Measurements from ENCODE around the gene GLT8D2. TPM values are rescaled to one million over a fixed set of nuclear protein-coding genes. Genes with fewer than 3 reads are reported as not detected.

GLT8D2 gene
- polyA plus RNA-seq, 1 of the 3 experiments (the other 2 are of a cell fraction), result 50.0 TPM

- Histone ChIP-seq H3K79me2 (ENCODE audit: insufficient read depth) (peaks cover 78% of the 10 kb centered on the region), H3K9me3 (no peaks in the 10 kb centered on the region), H2AFZ (ENCODE audit: low read depth) (peak within 1 kb of the TSS; percentile 71), H3K4me1 (ENCODE audit: control insufficient read depth in 1 of 2, insufficient read depth in 2 of 2, low read depth in 1 of 2, low read length in 1 of 2) (peaks cover 6 to 22% of the 10 kb centered on the region in 2 experiments), H3K4me3 (ENCODE audit: low read depth in 2 of 2, low read length in 1 of 2) (peak within 1 kb of the TSS; percentile 67 to 97), H3K27me3 (ENCODE audit: insufficient read depth) (no peaks in the 10 kb centered on the region), H3K9me2 (no peaks in the 10 kb centered on the region), H3K4me2 (peak within 1 kb of the TSS; percentile 91), H3K36me3 (replicated peaks in 1 of 2; ENCODE audit: control insufficient read depth in 1 of 2, insufficient read depth in 2 of 2, low read length in 1 of 2) (peaks cover 0 to 16% of the 10 kb centered on the region in 2 experiments), H3K27ac (ENCODE audit: low read depth in 2 of 2, low read length in 1 of 2) (peak within 1 kb of the TSS; percentile 91 to 92), H4K20me1 (ENCODE audit: insufficient read depth) (peaks cover 13% of the 10 kb centered on the region), H3F3A (replicated peaks; ENCODE audit: insufficient read depth) (peaks cover 18% of the 10 kb centered on the region), H3K9ac (peak within 1 kb of the TSS; percentile 96)
- WGBS (ENCODE audit: low lambda C conversion rate), result 4% methylated on average over 36 of the region's 64 CpGs
- DNase-seq, result peak; percentile 94
- ChIA-PET CTCF (interaction anchor here (0.8 to 2.1 kb wide), 5 partner anchors 9 to 143 kb away, joined by 3 to 17 read pairs (median 3); a partner anchor contains a TSS), POLR2A (interaction anchor here (0.7 to 2.5 kb wide), 25 partner anchors 8 to 1270 kb away, joined by 3 to 77 read pairs (median 5); partner anchors contain the start of genes APPL2, GLT8D2, HCFC2 and HSP90B1)
- TF ChIP-seq SMC3 (IDR thresholded peaks at IDR 0.05; ENCODE audit: low read depth, low read length), result no peak
- TF ChIP-seq JUND (IDR thresholded peaks at IDR 0.05), result no peak
- peak; percentile 34 for TF ChIP-seq CTCF (IDR thresholded peaks at IDR 0.05)
- no peak for TF ChIP-seq MEF2A (IDR thresholded peaks at IDR 0.05; ENCODE audit: borderline replicate concordance, low read depth)
- peak; percentile 94 for TF ChIP-seq USF2 (IDR thresholded peaks at IDR 0.05; ENCODE audit: borderline replicate concordance, low read depth, low read length)
- TF ChIP-seq POLR2AphosphoS5 (IDR thresholded peaks at IDR 0.05; ENCODE audit: low read depth, low read length), result peak; percentile 97
- TF ChIP-seq PBX3 (IDR thresholded peaks at IDR 0.05), result 0 out of 2 replicates have a peak, but pooled peaks have one; percentile 21
- no peak for TF ChIP-seq EZH2phosphoT487 (IDR thresholded peaks at IDR 0.05; ENCODE audit: borderline replicate concordance, low read depth)
- peak; percentile 63 for TF ChIP-seq NFIC (IDR thresholded peaks at IDR 0.05; ENCODE audit: borderline replicate concordance)
- peak; percentile 94 for TF ChIP-seq ELF1 (IDR thresholded peaks at IDR 0.05)
- TF ChIP-seq FOXJ3 (CRISPR knock-in tag; IDR thresholded peaks at IDR 0.05), result no peak; the same call in 1 of the 2 replicates
- peak; percentile 99 for TF ChIP-seq USF1 (IDR thresholded peaks at IDR 0.05; ENCODE audit: borderline replicate concordance, low read depth)
- 0 out of 2 replicates have a peak, but pooled peaks have one; percentile 11 for TF ChIP-seq RCOR1 (IDR thresholded peaks at IDR 0.05; ENCODE audit: low read length)
- TF ChIP-seq YY1 (IDR thresholded peaks at IDR 0.05; ENCODE audit: low read depth), result peak; percentile 67; the same call in 1 of the 2 replicates
- peak; percentile 83 for TF ChIP-seq MAX (IDR thresholded peaks at IDR 0.05; ENCODE audit: low read depth)
- no peak; the same call in 1 of the 2 replicates for TF ChIP-seq REST (IDR thresholded peaks at IDR 0.05; ENCODE audit: low read depth, low read length)
- no peak for TF ChIP-seq RAD21 (IDR thresholded peaks at IDR 0.05; ENCODE audit: low read length)
- peak; percentile 78 for TF ChIP-seq SIN3A (IDR thresholded peaks at IDR 0.05; ENCODE audit: borderline replicate concordance, low read depth, low read length)
- 0 out of 2 replicates have a peak, but pooled peaks have one; percentile 3 for TF ChIP-seq GATA2 (CRISPR knock-in tag; IDR thresholded peaks at IDR 0.05)
- 0 out of 2 replicates have a peak, but pooled peaks have one; percentile 45 for TF ChIP-seq ZBTB33 (IDR thresholded peaks at IDR 0.05; ENCODE audit: borderline replicate concordance, low read depth)
Observed at GRCh38 chr12:103965590-103966504, 84.1 kb downstream of the GLT8D2 start, which contains the start of gene TDG. TDG (plus strand) TSS chr12:103965872; CDS start chr12:103966038, 166 bp downstream.
